H9 (cell line): ENCODE measurements around the gene ANKMY1. TPM values are rescaled to one million over a fixed set of nuclear protein-coding genes. Genes with fewer than 3 reads are reported as not detected.

ENCODE experiments used
- DNase-seq: peaks from one replicate; pipeline ENCODE4 v3.0.0-alpha.2; 2017
- H2AFZ ChIP-seq: one replicate; pipeline ENCODE4 v1.6.1; 2013; ENCODE audit warnings: mild to moderate bottlenecking, low read length, control low read depth, moderate library complexity
- H2AK5ac ChIP-seq: 2 replicates; pipeline ENCODE4 v1.6.1; 2013; ENCODE audit warnings: low read length, control low read depth, mixed read lengths; ENCODE audit not compliant: insufficient read length
- H2BK120ac ChIP-seq: one replicate; pipeline ENCODE4 v1.6.1; 2013; ENCODE audit warnings: low read depth, mild to moderate bottlenecking, low read length, control low read depth, inconsistent platforms; ENCODE audit not compliant: poor library complexity, severe bottlenecking
- H2BK12ac ChIP-seq: 2 replicates; pipeline ENCODE4 v1.6.1; 2013; ENCODE audit warnings: low read length, control low read depth, mixed read lengths, low read depth; ENCODE audit not compliant: insufficient read length
- H2BK15ac ChIP-seq: 2 replicates; pipeline ENCODE4 v1.6.1; 2013; ENCODE audit warnings: low read depth, low read length, control low read depth
- H2BK20ac ChIP-seq: one replicate; pipeline ENCODE4 v1.6.1; 2013; ENCODE audit warnings: low read depth, mild to moderate bottlenecking, low read length, control low read depth, inconsistent platforms; ENCODE audit not compliant: poor library complexity, severe bottlenecking
- H2BK5ac ChIP-seq: 2 replicates; pipeline ENCODE4 v1.6.1; 2013; ENCODE audit warnings: low read length, control low read depth, mixed read lengths; ENCODE audit not compliant: insufficient read length
- H3K14ac ChIP-seq: 2 replicates; pipeline ENCODE4 v1.6.1; 2013; ENCODE audit warnings: low read length, control low read depth; ENCODE audit not compliant: insufficient read depth
- H3K18ac ChIP-seq: 2 replicates; pipeline ENCODE4 v1.6.1; 2013; ENCODE audit warnings: low read depth, mild to moderate bottlenecking, mixed read lengths, low read length, control low read depth; ENCODE audit not compliant: insufficient read length
- H3K23ac ChIP-seq: 2 replicates; pipeline ENCODE4 v1.6.1; 2013; ENCODE audit warnings: low read length, control low read depth, mixed read lengths, low read depth; ENCODE audit not compliant: insufficient read length
- H3K23me2 ChIP-seq: 2 replicates; pipeline ENCODE4 v1.6.1; 2013; ENCODE audit warnings: low read depth, mild to moderate bottlenecking, mixed read lengths, low read length, control low read depth; ENCODE audit not compliant: insufficient read length, poor library complexity, severe bottlenecking
- H3K27ac ChIP-seq: 2 replicates; pipeline ENCODE4 v1.5.1; 2013; ENCODE audit warnings: low read length, control low read depth, mixed read lengths, low read depth; ENCODE audit not compliant: insufficient read length
- H3K27me3 ChIP-seq: 2 replicates; pipeline ENCODE4 v1.6.1; 2013; ENCODE audit warnings: low read length, control low read depth, inconsistent platforms; ENCODE audit not compliant: insufficient read depth
- H3K4ac ChIP-seq: 2 replicates; pipeline ENCODE4 v1.6.1; 2013; ENCODE audit warnings: low read depth, mild to moderate bottlenecking, control low read depth, inconsistent platforms, low read length, moderate library complexity
- H3K4me1 ChIP-seq: 2 replicates; pipeline ENCODE4 v1.6.1; 2013; ENCODE audit warnings: low read length, control low read depth, inconsistent platforms; ENCODE audit not compliant: insufficient read depth
- H3K4me2 ChIP-seq: 2 replicates; pipeline ENCODE4 v1.6.1; 2013; ENCODE audit warnings: low read length, control low read depth, mixed read lengths; ENCODE audit not compliant: insufficient read length, insufficient read depth
- H3K56ac ChIP-seq: 2 replicates; pipeline ENCODE4 v1.6.1; 2013; ENCODE audit warnings: low read depth, mild to moderate bottlenecking, mixed read lengths, low read length, control low read depth; ENCODE audit not compliant: insufficient read length
- H3K79me1 ChIP-seq: 2 replicates; pipeline ENCODE4 v1.6.1; 2013; ENCODE audit warnings: low read depth, mild to moderate bottlenecking, moderate library complexity, low read length, control low read depth, inconsistent platforms; ENCODE audit not compliant: insufficient read depth, poor library complexity, severe bottlenecking
- H3K79me2 ChIP-seq: 2 replicates; pipeline ENCODE4 v1.6.1; 2013; ENCODE audit warnings: low read length, control low read depth, inconsistent platforms; ENCODE audit not compliant: insufficient read depth
- H3K9ac ChIP-seq: 2 replicates; pipeline ENCODE4 v1.6.1; 2013; ENCODE audit warnings: low read length, control low read depth, mixed read lengths; ENCODE audit not compliant: insufficient read length; ENCODE audit errors: extremely low read depth
- H3K9me3 ChIP-seq: one replicate; pipeline ENCODE4 v1.6.1; 2013; ENCODE audit warnings: low read depth, low read length, inconsistent platforms; ENCODE audit not compliant: control insufficient read depth
- H3T11ph ChIP-seq: one replicate; pipeline ENCODE4 v1.6.1; 2013; ENCODE audit warnings: mild to moderate bottlenecking, low read length, control low read depth, inconsistent platforms
- H4K20me1 ChIP-seq: one replicate; pipeline ENCODE4 v1.6.1; 2013; ENCODE audit not compliant: control insufficient read depth, insufficient read length, insufficient read depth
- H4K5ac ChIP-seq: 2 replicates; pipeline ENCODE4 v1.6.1; 2013; ENCODE audit warnings: low read depth, mild to moderate bottlenecking, mixed read lengths, low read length, control low read depth; ENCODE audit not compliant: insufficient read length
- H4K8ac ChIP-seq: replicated peaks from 2 replicates; pipeline ENCODE4 v1.6.1; 2013; ENCODE audit warnings: low read length, control low read depth, mixed read lengths, low read depth; ENCODE audit not compliant: insufficient read length
- H4K91ac ChIP-seq: 2 replicates; pipeline ENCODE4 v1.6.1; 2013; ENCODE audit warnings: low read depth, mild to moderate bottlenecking, moderate library complexity, mixed read lengths, low read length, control low read depth; ENCODE audit not compliant: insufficient read length
- H3K27ac Mint-ChIP-seq, 3 experiments: 2 replicates in 2 of 3; 3 replicates in 1 of 3; pipeline ENCODE4 v1.8.0; 2020 to 2021; ENCODE audit warnings: mixed read lengths in 3 of 3, mild to moderate bottlenecking in 1 of 3, moderate library complexity in 1 of 3
- H3K27me3 Mint-ChIP-seq: 2 replicates; pipeline ENCODE4 v1.8.0; 2021; ENCODE audit warnings: low read depth, mild to moderate bottlenecking, moderate library complexity, mixed read lengths
- H3K36me3 Mint-ChIP-seq, 3 experiments: 2 replicates in 2 of 3; 3 replicates in 1 of 3; pipeline ENCODE4 v1.8.0; 2020 to 2021; ENCODE audit warnings: low read depth in 3 of 3, mixed read lengths in 3 of 3; ENCODE audit not compliant: insufficient read depth in 1 of 3
- H3K4me1 Mint-ChIP-seq, 2 experiments: 2 replicates each; pipeline ENCODE4 v1.8.0; 2020; ENCODE audit warnings: mixed read lengths in 2 of 2
- H3K4me3 Mint-ChIP-seq, 2 experiments: 2 replicates in 1 of 2; 3 replicates in 1 of 2; pipeline ENCODE4 v1.8.0; 2020 to 2021; ENCODE audit warnings: mild to moderate bottlenecking in 2 of 2, mixed read lengths in 2 of 2, moderate library complexity in 1 of 2
- H3K9me3 Mint-ChIP-seq, 2 experiments: 2 replicates in 1 of 2; 3 replicates in 1 of 2; pipeline ENCODE4 v1.8.0; 2020; ENCODE audit warnings: mild to moderate bottlenecking in 2 of 2, mixed read lengths in 2 of 2, moderate library complexity in 1 of 2
- WGBS: extraction: QIAGEN DNeasy Blood & Tissue Kit; methylation state at CpG from one replicate; pipeline ENCODE4 v1.1.7; 2013; ENCODE audit warnings: missing lambda C conversion rate, low lambda C conversion rate, mixed read lengths; ENCODE audit not compliant: insufficient read length; ENCODE audit errors: extremely low coverage; 5-methylcytosine and 5-hydroxymethylcytosine counted together
- total RNA-seq: library from RNA; stranded (reverse); gene quantifications from 2 replicates; pipeline ENCODE4 v1.2.1, GENCODE V29; 2021
- TF ChIP-seq, protein P1 (sequence below): fragments of 200-600 bp; sonication (generic); conservative IDR thresholded peaks from 3 replicates; pipeline ENCODE4 v1.8.0; 2021; ENCODE audit warnings: antibody characterized with exemption, mild to moderate bottlenecking

Gene ANKMY1
- total RNA-seq, 1 experiment from 2014 or later, result 13.7 TPM

DNA sequence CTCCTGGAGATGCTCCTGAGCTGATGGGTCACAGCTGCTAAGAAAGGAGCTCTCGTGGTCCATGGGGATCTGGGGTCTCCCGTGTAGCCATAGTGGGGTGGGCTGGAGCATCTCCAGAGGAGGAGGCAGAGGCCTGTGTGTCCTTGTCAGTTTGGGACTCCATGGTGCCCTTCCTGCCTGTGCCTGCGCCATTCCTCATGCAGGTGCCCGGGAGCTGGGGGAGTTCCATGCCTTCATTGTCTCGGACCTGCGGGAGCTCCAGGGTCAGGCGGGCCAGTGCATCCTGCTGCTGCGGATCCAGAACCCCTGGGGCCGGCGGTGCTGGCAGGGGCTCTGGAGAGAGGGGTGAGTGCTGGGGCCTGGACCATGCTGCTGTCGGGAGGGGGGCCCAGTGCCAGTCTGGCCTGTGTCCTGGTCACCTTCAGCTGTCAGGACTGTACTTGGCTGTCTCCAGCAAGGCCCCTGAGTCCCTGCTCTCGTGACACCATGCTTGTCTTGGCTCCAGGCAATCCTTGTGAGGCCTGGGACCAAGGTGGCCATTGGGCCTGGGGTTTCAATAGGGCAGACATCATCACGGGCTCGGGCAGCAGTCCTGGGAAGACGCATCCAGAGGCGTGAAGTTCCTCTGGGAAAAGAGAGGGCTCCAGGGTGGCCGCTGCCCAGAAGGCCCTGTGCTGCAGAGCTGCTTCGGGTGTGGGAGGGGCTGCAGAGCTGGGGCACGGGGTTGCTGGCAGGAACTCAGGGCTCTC is 36.1 kb upstream of the ANKMY1 start:
- WGBS, result no CpG with 5 or more reads among the region's 19 CpGs
- H4K20me1 ChIP-seq, result no peaks in the 10 kb centered on the region
- no peaks in the 10 kb centered on the region for H3K4me1 Mint-ChIP-seq

More for the DNA sequence above, 36.1 kb upstream of the ANKMY1 start:
- DNase-seq, result no peak
- TF ChIP-seq, protein P1, sequence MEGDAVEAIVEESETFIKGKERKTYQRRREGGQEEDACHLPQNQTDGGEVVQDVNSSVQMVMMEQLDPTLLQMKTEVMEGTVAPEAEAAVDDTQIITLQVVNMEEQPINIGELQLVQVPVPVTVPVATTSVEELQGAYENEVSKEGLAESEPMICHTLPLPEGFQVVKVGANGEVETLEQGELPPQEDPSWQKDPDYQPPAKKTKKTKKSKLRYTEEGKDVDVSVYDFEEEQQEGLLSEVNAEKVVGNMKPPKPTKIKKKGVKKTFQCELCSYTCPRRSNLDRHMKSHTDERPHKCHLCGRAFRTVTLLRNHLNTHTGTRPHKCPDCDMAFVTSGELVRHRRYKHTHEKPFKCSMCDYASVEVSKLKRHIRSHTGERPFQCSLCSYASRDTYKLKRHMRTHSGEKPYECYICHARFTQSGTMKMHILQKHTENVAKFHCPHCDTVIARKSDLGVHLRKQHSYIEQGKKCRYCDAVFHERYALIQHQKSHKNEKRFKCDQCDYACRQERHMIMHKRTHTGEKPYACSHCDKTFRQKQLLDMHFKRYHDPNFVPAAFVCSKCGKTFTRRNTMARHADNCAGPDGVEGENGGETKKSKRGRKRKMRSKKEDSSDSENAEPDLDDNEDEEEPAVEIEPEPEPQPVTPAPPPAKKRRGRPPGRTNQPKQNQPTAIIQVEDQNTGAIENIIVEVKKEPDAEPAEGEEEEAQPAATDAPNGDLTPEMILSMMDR, result no peak
- Histone ChIP-seq H4K91ac (no peak overlapping the region), H2BK5ac (no peak overlapping the region), H2BK120ac (no peak overlapping the region), H2AK5ac (no peak overlapping the region), H3K79me1 (no peaks in the 10 kb centered on the region), H3K9ac (no peak overlapping the region), H2BK20ac (no peak overlapping the region), H2BK15ac (no peak overlapping the region), H2AFZ (no peak overlapping the region), H4K5ac (no peak overlapping the region), H3K4ac (no peak overlapping the region), H3K27ac (no peak overlapping the region), H3K14ac (no peak overlapping the region), H3K9me3 (no peaks in the 10 kb centered on the region), H3K18ac (no peak overlapping the region), H2BK12ac (no peak overlapping the region), H3K27me3 (no peaks in the 10 kb centered on the region), H4K8ac (no peak overlapping the region), H3K4me2 (no peak overlapping the region), H3K23ac (no peak overlapping the region), H3K4me1 (no peaks in the 10 kb centered on the region), H3K23me2 (no peaks in the 10 kb centered on the region), H3K56ac (no peak overlapping the region), H3T11ph (no peak overlapping the region), H3K79me2 (no peaks in the 10 kb centered on the region)
- Mint-ChIP-seq H3K36me3 (peaks cover 7 to 30% (median 16%) of the 10 kb centered on the region in 3 experiments; a peak in 6 of 7 replicates), H3K27ac (no peak overlapping the region), H3K9me3 (no peaks in the 10 kb centered on the region), H3K4me3 (no peak overlapping the region), H3K27me3 (no peaks in the 10 kb centered on the region)
